HEK293T (cell line): ENCODE data around the gene PANK1.

ENCODE experiments used
- CTCF ChIA-PET: fragments of 350-600 bp; formaldehyde crosslinking; extraction: SDS; loops from one replicate; lab custom pipeline; 2021; ENCODE audit warnings: antibody characterized with exemption, inconsistent platforms; lab: Yijun Ruan, JAX
- POLR2A ChIA-PET: fragments of 350-600 bp; formaldehyde crosslinking; extraction: SDS; loops from one replicate; lab custom pipeline; 2020; ENCODE audit warnings: antibody characterized with exemption, inconsistent platforms; lab: Yijun Ruan, JAX
- DNase-seq: peaks from one replicate; pipeline ENCODE4 v3.0.0; 2012; ENCODE audit warnings: mixed read lengths; ENCODE audit errors: extremely low spot score
- ARNT ChIP-seq: fragments of 450-650 bp; IDR thresholded peaks from 2 replicates; pipeline ENCODE4 v1.6.1; 2017; ENCODE audit warnings: mild to moderate bottlenecking
- BHLHE40 ChIP-seq: fragments of 450-650 bp; IDR thresholded peaks from 2 replicates; pipeline ENCODE4 v1.6.1; 2016; ENCODE audit warnings: mild to moderate bottlenecking, moderate library complexity, borderline replicate concordance
- CTBP1 ChIP-seq: fragments of 450-650 bp; IDR thresholded peaks from 2 replicates; pipeline ENCODE4 v1.6.1; 2016; ENCODE audit warnings: borderline replicate concordance
- ELF4 ChIP-seq: fragments of 450-650 bp; IDR thresholded peaks from 2 replicates; pipeline ENCODE4 v1.6.1; 2017; ENCODE audit warnings: antibody characterized with exemption
- FOXA1 ChIP-seq: fragments of 450-650 bp; IDR thresholded peaks from 2 replicates; pipeline ENCODE4 v1.6.1; 2016; ENCODE audit warnings: mild to moderate bottlenecking
- FOXK2 ChIP-seq: fragments of 450-650 bp; IDR thresholded peaks from 2 replicates; pipeline ENCODE4 v1.6.1; 2016; ENCODE audit warnings: mild to moderate bottlenecking
- FOXM1 ChIP-seq: fragments of 450-650 bp; IDR thresholded peaks from 2 replicates; pipeline ENCODE4 v1.6.1; 2017; ENCODE audit warnings: mild to moderate bottlenecking, borderline replicate concordance
- HDGF ChIP-seq: fragments of 450-650 bp; IDR thresholded peaks from 2 replicates; pipeline ENCODE4 v1.6.1; 2017; ENCODE audit warnings: antibody characterized with exemption, borderline replicate concordance
- L3MBTL2 ChIP-seq: fragments of 450-650 bp; conservative IDR thresholded peaks from 2 replicates; pipeline ENCODE4 v1.6.1; 2016; ENCODE audit warnings: mild to moderate bottlenecking
- LEF1 ChIP-seq: fragments of 450-650 bp; IDR thresholded peaks from 2 replicates; pipeline ENCODE4 v1.6.1; 2017; ENCODE audit warnings: mild to moderate bottlenecking, borderline replicate concordance
- NFRKB ChIP-seq: fragments of 450-650 bp; IDR thresholded peaks from 2 replicates; pipeline ENCODE4 v1.6.1; 2016; ENCODE audit warnings: mild to moderate bottlenecking, moderate library complexity
- SP1 ChIP-seq: fragments of 450-650 bp; IDR thresholded peaks from 2 replicates; pipeline ENCODE4 v1.6.1; 2017
- SUZ12 ChIP-seq: fragments of 450-650 bp; IDR thresholded peaks from 2 replicates; pipeline ENCODE4 v1.6.1; 2016; ENCODE audit warnings: mild to moderate bottlenecking
- TARDBP ChIP-seq: fragments of 450-650 bp; IDR thresholded peaks from 2 replicates; pipeline ENCODE4 v1.6.1; 2016
- ZNF384 ChIP-seq: fragments of 450-650 bp; IDR thresholded peaks from 2 replicates; pipeline ENCODE4 v1.6.1; 2016
- TF ChIP-seq, protein P1 (sequence below): fragments of 450-650 bp; IDR thresholded peaks from 2 replicates; pipeline ENCODE4 v1.6.1; 2016

PANK1 gene

GRCh38 chr10:89536013-89536354 lies 109.1 kb downstream of the PANK1 start:
- ChIA-PET POLR2A (interaction anchor here (1.6 kb wide), 1 partner anchor 108 kb away, joined by 4 read pairs; no protein-coding TSS in a partner anchor), CTCF (no interaction called here)

GRCh38 chr10:89535171-89536012 lies 109.7 kb downstream of the PANK1 start, which contains the start of gene SLC16A12:
SLC16A12 (minus strand) TSS chr10:89535594; CDS start chr10:89462578, 73,016 bp downstream.
- CTCF ChIA-PET: interaction anchor here (0.6 to 1.1 kb wide), 2 partner anchors 146 to 482 kb away, joined by 3 to 8 read pairs; no protein-coding TSS in a partner anchor
- peak; percentile 43 for DNase-seq
- TF ChIP-seq NFRKB: no peak
- no peak for TF ChIP-seq SUZ12
- no peak for TF ChIP-seq FOXK2
- no peak for TF ChIP-seq FOXA1
- TF ChIP-seq LEF1: no peak
- no peak for TF ChIP-seq TARDBP
- TF ChIP-seq, protein P1, sequence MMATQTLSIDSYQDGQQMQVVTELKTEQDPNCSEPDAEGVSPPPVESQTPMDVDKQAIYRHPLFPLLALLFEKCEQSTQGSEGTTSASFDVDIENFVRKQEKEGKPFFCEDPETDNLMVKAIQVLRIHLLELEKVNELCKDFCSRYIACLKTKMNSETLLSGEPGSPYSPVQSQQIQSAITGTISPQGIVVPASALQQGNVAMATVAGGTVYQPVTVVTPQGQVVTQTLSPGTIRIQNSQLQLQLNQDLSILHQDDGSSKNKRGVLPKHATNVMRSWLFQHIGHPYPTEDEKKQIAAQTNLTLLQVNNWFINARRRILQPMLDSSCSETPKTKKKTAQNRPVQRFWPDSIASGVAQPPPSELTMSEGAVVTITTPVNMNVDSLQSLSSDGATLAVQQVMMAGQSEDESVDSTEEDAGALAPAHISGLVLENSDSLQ: no peak
- TF ChIP-seq ELF4: no peak
- no peak for TF ChIP-seq FOXM1
- TF ChIP-seq HDGF: no peak
- no peak for TF ChIP-seq ZNF384
- TF ChIP-seq BHLHE40: no peak
- no peak for TF ChIP-seq ARNT
- TF ChIP-seq CTBP1: no peak
- TF ChIP-seq SP1: no peak
- no peak for TF ChIP-seq L3MBTL2
- POLR2A ChIA-PET: interaction anchor here (1.6 kb wide), 1 partner anchor 108 kb away, joined by 4 read pairs; no protein-coding TSS in a partner anchor

More at GRCh38 chr10:89536013-89536354, 109.1 kb downstream of the PANK1 start:
- TF ChIP-seq TARDBP (no peak), L3MBTL2 (no peak), ELF4 (no peak), FOXM1 (no peak), SP1 (no peak), ZNF384 (no peak), NFRKB (no peak), CTBP1 (no peak), HDGF (no peak), LEF1 (no peak), SUZ12 (no peak), FOXA1 (no peak), BHLHE40 (no peak), FOXK2 (no peak), ARNT (no peak)
- TF ChIP-seq, protein P1: no peak
- no peak for DNase-seq

DNA sequence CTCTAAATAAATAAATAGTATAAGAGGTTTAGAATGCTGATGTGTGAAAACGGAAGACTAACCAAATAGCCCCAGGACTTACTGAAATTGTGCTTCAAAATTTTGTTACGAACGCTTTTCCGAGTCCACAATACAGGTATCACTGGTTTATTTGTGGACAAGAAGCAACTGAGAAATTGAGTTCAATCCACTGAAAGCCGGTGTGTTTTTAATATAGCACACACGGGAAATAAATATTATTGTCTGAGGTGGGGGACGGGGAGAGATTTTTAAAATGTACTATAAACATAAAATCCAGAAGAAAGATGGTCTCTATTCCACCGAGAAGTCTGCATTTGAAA lies 110.2 kb downstream of the PANK1 start:
- CTCF ChIA-PET: interaction anchor here (0.6 to 1.1 kb wide), 2 partner anchors 146 to 481 kb away, joined by 3 to 8 read pairs; no protein-coding TSS in a partner anchor
- DNase-seq: no peak
- TF ChIP-seq BHLHE40: no peak
- TF ChIP-seq, protein P1: no peak
- TF ChIP-seq NFRKB: no peak
- TF ChIP-seq FOXA1: no peak
- TF ChIP-seq TARDBP: no peak
- no peak for TF ChIP-seq SP1
- TF ChIP-seq L3MBTL2: no peak
- no peak for TF ChIP-seq CTBP1
- no peak for TF ChIP-seq ZNF384
- TF ChIP-seq HDGF: no peak
- no peak for TF ChIP-seq LEF1
- TF ChIP-seq ARNT: no peak
- no peak for TF ChIP-seq SUZ12
- TF ChIP-seq FOXM1: no peak
- POLR2A ChIA-PET: interaction anchor here (1.6 kb wide), 1 partner anchor 109 kb away, joined by 4 read pairs; no protein-coding TSS in a partner anchor
